A549 (cell line): ENCODE measurements around the gene MEGF9. TPM values are rescaled to one million over a fixed set of nuclear protein-coding genes. Genes with fewer than 3 reads are reported as not detected.

Source experiments
- ATAC-seq, 2 experiments: fragments of 200-7000 bp in 1 of 2; fragments of >200 bp in 1 of 2; cut with Nextera tagmentation in 1 of 2; cut with Tn5 transposase in 1 of 2; 3 replicates each; pipeline versions ENCODE4 v1.8.0 to v1.9.1; 2018 to 2020; ENCODE audit warnings: mild to moderate bottlenecking in 1 of 2, moderate library complexity in 1 of 2
- CTCF ChIA-PET: fragments of 300-600 bp; sonication (Branson Sonifier 250); formaldehyde crosslinking; extraction: SDS; loops from one replicate; lab custom pipeline; 2021; ENCODE audit warnings: antibody characterized with exemption, inconsistent platforms; lab: Yijun Ruan, JAX
- POLR2A ChIA-PET: fragments of 350-600 bp; formaldehyde crosslinking; extraction: SDS; loops from one replicate; lab custom pipeline; 2021; ENCODE audit warnings: antibody characterized with exemption, inconsistent platforms; lab: Yijun Ruan, JAX
- DNase-seq, 2 experiments: peaks; one replicate each; pipeline versions ENCODE4 v3.0.0 to v3.0.0-alpha.2; 2011 to 2016; ENCODE audit warnings: low read depth in 1 of 2, low spot score in 1 of 2
- FAIRE-seq: peaks from 2 replicates; lab custom pipeline; 2011; peaks lifted over from hg19 to GRCh38; lab: Jason Lieb, UNC
- H3K27ac ChIP-seq, 2 experiments: fragments of >200 bp; sonication (Bioruptor Twin); formaldehyde crosslinking; 3 replicates each; pipeline ENCODE4 v1.5.1; 2016 to 2017
- H3K4me1 ChIP-seq: fragments of >200 bp; sonication (Bioruptor Twin); formaldehyde crosslinking; 3 replicates; pipeline ENCODE4 v1.6.1; 2016
- H3K4me2 ChIP-seq: fragments of >200 bp; sonication (Bioruptor Twin); formaldehyde crosslinking; 3 replicates; pipeline ENCODE4 v1.6.1; 2016
- H3K4me3 ChIP-seq: fragments of >200 bp; sonication (Bioruptor Twin); formaldehyde crosslinking; 3 replicates; pipeline ENCODE4 v1.5.1; 2016
- H3K9me3 ChIP-seq: fragments of >200 bp; sonication (Bioruptor Twin); formaldehyde crosslinking; 3 replicates; pipeline ENCODE4 v1.6.1; 2016
- BCL3 ChIP-seq: fragments of >200 bp; sonication (Bioruptor Twin); formaldehyde crosslinking; IDR thresholded peaks from 3 replicates; pipeline ENCODE4 v1.6.1; 2016
- CEBPB ChIP-seq, 2 experiments: fragments of >200 bp in 1 of 2; sonication (Bioruptor Twin) in 1 of 2; formaldehyde crosslinking in 1 of 2; IDR thresholded peaks; 2 replicates each; pipeline ENCODE4 v1.6.1; 2012 to 2016
- CHD2 ChIP-seq: fragments of 150-350 bp; IDR thresholded peaks from 2 replicates; pipeline ENCODE4 v1.6.1; 2014; ENCODE audit warnings: low read length; ENCODE audit not compliant: partially characterized antibody
- CHD4 ChIP-seq: fragments of 200-600 bp; sonication (generic); IDR thresholded peaks from 2 replicates; pipeline ENCODE4 v1.6.1; 2016; ENCODE audit warnings: antibody characterized with exemption, mild to moderate bottlenecking, borderline replicate concordance
- E2F6 ChIP-seq: IDR thresholded peaks from 2 replicates; pipeline ENCODE4 v1.6.1; 2012; ENCODE audit warnings: low read depth, borderline replicate concordance
- EHF ChIP-seq: fragments of 250-450 bp; sonication (Bioruptor Pico); IDR thresholded peaks from 2 replicates; pipeline ENCODE4 v1.5.0; 2020; ENCODE audit warnings: mild to moderate bottlenecking
- EHMT2 ChIP-seq: fragments of 200-600 bp; sonication (generic); IDR thresholded peaks from 2 replicates; pipeline ENCODE4 v1.6.1; 2016; ENCODE audit warnings: antibody characterized with exemption, low read depth, mild to moderate bottlenecking, moderate library complexity
- EP300 ChIP-seq, 2 experiments: fragments of >200 bp; sonication (Bioruptor Twin); formaldehyde crosslinking; IDR thresholded peaks; 2 replicates in 1 of 2; 3 replicates in 1 of 2; pipeline ENCODE4 v1.6.1; 2016 to 2017
- FOSB ChIP-seq: fragments of 250-450 bp; sonication (Bioruptor Pico); IDR thresholded peaks from 2 replicates; pipeline ENCODE4 v1.5.0; 2020; ENCODE audit warnings: mild to moderate bottlenecking, moderate library complexity
- HMGXB4 ChIP-seq: fragments of 250-450 bp; sonication (Bioruptor Pico); IDR thresholded peaks from 2 replicates; pipeline ENCODE4 v1.5.0; 2021; ENCODE audit warnings: mild to moderate bottlenecking, moderate library complexity, borderline replicate concordance
- HOXA7 ChIP-seq: fragments of 250-450 bp; sonication (Bioruptor Pico); IDR thresholded peaks from 2 replicates; pipeline ENCODE4 v1.5.0; 2020; ENCODE audit warnings: mild to moderate bottlenecking, moderate library complexity
- HOXB13 ChIP-seq: fragments of 250-450 bp; sonication (Bioruptor Pico); IDR thresholded peaks from 2 replicates; pipeline ENCODE4 v1.5.0; 2020; ENCODE audit warnings: low read depth, mild to moderate bottlenecking, moderate library complexity
- HOXB5 ChIP-seq: fragments of 250-450 bp; sonication (Bioruptor Pico); IDR thresholded peaks from 2 replicates; pipeline ENCODE4 v1.5.0; 2020; ENCODE audit warnings: mild to moderate bottlenecking, moderate library complexity
- JUNB ChIP-seq: fragments of >200 bp; sonication (Bioruptor Twin); formaldehyde crosslinking; IDR thresholded peaks from 2 replicates; pipeline ENCODE4 v1.6.1; 2016
- MAX ChIP-seq: IDR thresholded peaks from 2 replicates; pipeline ENCODE4 v1.6.1; 2012
- MYC ChIP-seq: IDR thresholded peaks from 2 replicates; pipeline ENCODE4 v1.6.1; 2012; ENCODE audit warnings: mild to moderate bottlenecking, inconsistent platforms, low read length, improper control_type of control experiment, borderline replicate concordance
- NFE2L2 ChIP-seq: fragments of 150-350 bp; conservative IDR thresholded peaks from 2 replicates; pipeline ENCODE4 v1.6.1; 2014; ENCODE audit warnings: low read length
- NR3C1 ChIP-seq: fragments of >200 bp; sonication (Bioruptor Twin); formaldehyde crosslinking; IDR thresholded peaks from 3 replicates; pipeline ENCODE4 v1.6.1; 2017
- PBX3 ChIP-seq: IDR thresholded peaks from 2 replicates; pipeline ENCODE4 v1.6.1; 2012
- RAD21 ChIP-seq, 2 experiments: fragments of >200 bp in 1 of 2; sonication (Bioruptor Twin) in 1 of 2; formaldehyde crosslinking in 1 of 2; IDR thresholded peaks in 1 of 2; conservative IDR thresholded peaks in 1 of 2; 2 replicates in 1 of 2; 3 replicates in 1 of 2; pipeline ENCODE4 v1.6.1; 2012 to 2018; ENCODE audit warnings: inconsistent platforms in 1 of 2
- RARB ChIP-seq: fragments of 250-450 bp; sonication (Bioruptor Pico); IDR thresholded peaks from 2 replicates; pipeline ENCODE4 v1.8.0; 2021; ENCODE audit warnings: mild to moderate bottlenecking, moderate library complexity
- RNF2 ChIP-seq: fragments of 200-600 bp; sonication (generic); IDR thresholded peaks from 2 replicates; pipeline ENCODE4 v1.6.1; 2016; ENCODE audit warnings: low read depth, mild to moderate bottlenecking, antibody characterized with exemption, moderate library complexity, borderline replicate concordance
- SMC3 ChIP-seq: fragments of >200 bp; sonication (Bioruptor Twin); formaldehyde crosslinking; IDR thresholded peaks from 3 replicates; pipeline ENCODE4 v1.6.1; 2018; ENCODE audit warnings: inconsistent platforms
- TFCP2L1 ChIP-seq: fragments of 250-450 bp; sonication (Bioruptor Pico); IDR thresholded peaks from 2 replicates; pipeline ENCODE4 v1.5.0; 2021; ENCODE audit warnings: mild to moderate bottlenecking
- ZFP36 ChIP-seq: fragments of 450-650 bp; IDR thresholded peaks from 2 replicates; pipeline ENCODE4 v1.6.1; 2014; ENCODE audit warnings: borderline replicate concordance; ENCODE audit not compliant: partially characterized antibody
- ZNF302 ChIP-seq: fragments of 250-450 bp; sonication (Bioruptor Pico); IDR thresholded peaks from 2 replicates; pipeline ENCODE4 v1.9.0; 2021; ENCODE audit warnings: inconsistent platforms, mild to moderate bottlenecking, moderate library complexity
- WGBS: methylation state at CpG from one replicate; pipeline ENCODE4 v1.1.6; 2017; ENCODE audit errors: missing lambda C conversion rate; 5-methylcytosine and 5-hydroxymethylcytosine counted together
- polyA plus RNA-seq, 4 experiments: library from polyadenylated mRNA; depleted of rRNA in 3 of 4; stranded (reverse); fragments of >200 nt; fragmentation: RNase III in 1 of 4; extraction: RNeasy Plus Mini Kit Qiagen cat#74134 plus additional on column Dnase treatment in 1 of 4; gene quantifications; 2 replicates in 3 of 4; 3 replicates in 1 of 4; pipeline ENCODE4 v1.2.3, GENCODE V29; 2011 to 2017

Gene MEGF9
- polyA plus RNA-seq, 2 of the 4 experiments (the other 2 are of a cell fraction), result 25.7 to 33.4 TPM

- FAIRE-seq, result no peak
- peaks cover 28% of the 10 kb centered on the region for H3K4me1 ChIP-seq
- TF ChIP-seq EHMT2 (no peak), FOSB (CRISPR knock-in tag) (no peak), CEBPB (IDR thresholded peaks at IDR 0.05) (no peak), HOXA7 (no peak), HOXB13 (CRISPR knock-in tag) (no peak), ZFP36 (no peak), HMGXB4 (CRISPR knock-in tag) (no peak), NFE2L2 (no peak), JUNB (no peak), RARB (CRISPR knock-in tag) (no peak), EHF (CRISPR knock-in tag) (no peak)
- peak overlapping the region; percentile 63 to 77 for H3K27ac ChIP-seq
- no peak overlapping the region for H3K4me3 ChIP-seq
- ChIA-PET POLR2A (interaction anchor here (1.2 kb wide), 1 partner anchor 58 kb away, joined by 4 read pairs; the partner anchor contains the start of gene FBXW2), CTCF (interaction anchor here (0.9 to 3.8 kb wide), 4 partner anchors 8 to 115 kb away, joined by 3 to 20 read pairs (median 6); no protein-coding TSS in a partner anchor)
- 46% methylated on average over 2 of the region's 2 CpGs for WGBS
- DNase-seq, result no peak
- ATAC-seq, result peak in 1 of 2 experiments; percentile 25; a peak in 3 of 6 replicates
- H3K9me3 ChIP-seq, result no peaks in the 10 kb centered on the region
- peak overlapping the region; percentile 35; the same call in 2 of the 3 replicates for H3K4me2 ChIP-seq
Observed at GRCh38 chr9:120734607-120735410, 20.5 kb upstream of the MEGF9 start.

GRCh38 chr9:120733190-120733589 is 18.9 kb upstream of the MEGF9 start:
- Histone ChIP-seq H3K4me3 (no peak overlapping the region), H3K4me1 (peaks cover 28% of the 10 kb centered on the region), H3K9me3 (no peaks in the 10 kb centered on the region), H3K4me2 (no peak overlapping the region), H3K27ac (peak overlapping the region; percentile 29 to 49; a peak in 3 of 6 replicates)
- TF ChIP-seq HOXB5 (CRISPR knock-in tag) (no peak), RAD21 (conservative IDR thresholded peaks at IDR 0.05 in 1 of 2, IDR thresholded peaks at IDR 0.05 in 1 of 2) (no peak), CHD2 (no peak), RNF2 (no peak), SMC3 (no peak), EP300 (IDR thresholded peaks at IDR 0.05) (no peak), CEBPB (IDR thresholded peaks at IDR 0.05) (no peak), CHD4 (no peak)
- no peak for ATAC-seq
- POLR2A ChIA-PET, result no interaction called here
- 73% methylated on average over 5 of the region's 5 CpGs for WGBS
- no peak for DNase-seq
- FAIRE-seq, result no peak
- CTCF ChIA-PET, result interaction anchor here (1.0 to 3.4 kb wide), 4 partner anchors 12 to 113 kb away, joined by 3 to 20 read pairs (median 8); no protein-coding TSS in a partner anchor

- Histone ChIP-seq H3K27ac (peak overlapping the region; percentile 5 to 11; a peak in 2 of 6 replicates), H3K4me1 (peaks cover 23% of the 10 kb centered on the region), H3K4me3 (no peak overlapping the region), H3K9me3 (no peaks in the 10 kb centered on the region), H3K4me2 (no peak overlapping the region)
- CTCF ChIA-PET, result interaction anchor here (0.6 to 3.4 kb wide), 14 partner anchors 11 to 482 kb away, joined by 3 to 20 read pairs (median 4); no protein-coding TSS in a partner anchor
- FAIRE-seq, result no peak
- 83% methylated on average over 7 of the region's 7 CpGs for WGBS
- POLR2A ChIA-PET, result interaction anchor here (0.6 to 1.7 kb wide), 2 partner anchors 16 to 557 kb away, joined by 3 to 12 read pairs; partner anchors contain the start of gene MEGF9
- ATAC-seq, result peak; percentile 30 to 35; a peak in 3 of 6 replicates
- DNase-seq, result no peak
- TF ChIP-seq BCL3 (no peak), NR3C1 (no peak), PBX3 (no peak), ZNF302 (no peak), HOXB5 (CRISPR knock-in tag) (no peak), E2F6 (no peak), MYC (no peak), EHF (CRISPR knock-in tag) (no peak), NFE2L2 (no peak), MAX (no peak), TFCP2L1 (CRISPR knock-in tag) (no peak), ZFP36 (no peak)
Observed at GRCh38 chr9:120730654-120731514, 16.6 kb upstream of the MEGF9 start.
